Stimulated activated CD8-positive, alpha-beta memory T cell treated with anti-CD3 and anti-CD28 coated beads, Interleukin-12 subunit alpha, Interleukin-12 subunit beta, amount 100 ng/mL, for 24 hours (primary cell): Measurements from ENCODE around the gene THOC2.
"Not testable (repeated sequence)": the region's sequence is repeated elsewhere in the genome, so short reads cannot be mapped to it uniquely, and the experiment has no call there.

ENCODE experiments used
- DNase-seq: peaks from one replicate; pipeline ENCODE4 v3.0.0-alpha.2; 2020; ENCODE audit errors: extremely low read depth

Gene THOC2

DNA sequence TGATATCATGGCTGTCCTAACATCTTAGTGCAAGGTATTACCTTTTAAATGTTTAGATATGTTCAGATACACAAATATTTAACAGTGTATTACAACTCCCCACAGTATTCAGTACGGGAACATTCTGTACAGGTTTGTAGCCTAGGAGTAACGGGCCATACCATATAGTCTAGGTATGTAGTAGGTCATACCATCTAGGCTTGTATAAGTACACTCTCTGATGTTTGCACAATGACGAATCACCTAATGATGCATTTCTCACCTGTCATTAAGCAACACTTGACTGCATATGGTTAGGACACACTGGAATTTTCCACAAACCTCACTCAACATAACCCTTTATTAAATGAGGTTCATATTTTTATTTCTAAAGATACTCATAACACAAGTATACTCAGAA is 67.7 kb downstream of the THOC2 start:
- DNase-seq, result no peak

DNA sequence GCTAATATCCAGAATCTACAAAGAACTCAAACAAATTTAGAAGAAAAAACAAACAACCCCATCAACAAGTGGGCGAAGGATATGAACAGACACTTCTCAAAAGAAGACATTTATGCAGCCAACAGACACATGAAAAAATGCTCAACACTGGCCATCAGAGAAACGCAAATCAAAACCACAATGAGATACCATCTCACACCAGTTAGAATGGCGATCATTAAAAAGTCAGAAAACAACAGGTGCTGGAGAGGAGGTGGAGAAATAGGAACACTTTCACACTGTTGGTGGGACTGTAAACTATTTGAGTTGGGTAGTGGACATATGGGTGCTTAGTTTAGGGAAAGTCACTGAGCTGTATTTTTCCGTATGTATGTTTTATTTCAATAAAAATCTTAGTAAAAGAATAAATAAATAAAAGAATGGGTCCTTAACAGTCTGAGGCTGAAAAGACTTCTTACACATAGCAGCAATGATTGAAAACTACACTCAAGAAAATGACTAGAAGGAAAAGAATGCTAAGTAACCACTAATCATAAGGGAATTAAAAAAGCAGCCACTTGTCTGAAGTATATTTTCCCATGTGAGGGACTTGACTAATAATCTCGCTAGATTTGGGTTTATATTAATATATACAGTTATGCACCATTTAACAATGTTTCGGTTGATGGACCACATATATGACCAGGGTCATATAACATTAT is 68.2 kb downstream of the THOC2 start:
- DNase-seq, result not testable (repeated sequence)

DNA sequence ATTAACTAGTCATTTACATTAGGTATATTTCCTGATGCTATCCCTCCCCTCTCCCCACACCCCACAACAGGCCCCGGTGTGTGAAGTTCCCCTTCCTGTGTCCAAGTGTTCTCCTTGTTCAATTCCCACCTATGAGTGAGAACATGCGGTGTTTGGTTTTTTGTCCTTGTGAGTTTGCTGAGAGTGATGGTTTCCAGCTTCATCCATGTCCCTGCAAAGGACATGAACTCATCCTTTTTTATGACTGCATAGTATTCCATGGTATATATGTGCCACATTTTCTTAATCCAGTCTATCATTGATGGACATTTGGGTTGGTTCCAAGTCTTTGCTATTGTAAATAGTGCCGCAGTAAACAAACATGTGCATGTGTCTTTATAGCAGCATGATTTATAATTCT is 69.1 kb downstream of the THOC2 start:
- not testable (repeated sequence) for DNase-seq

DNA sequence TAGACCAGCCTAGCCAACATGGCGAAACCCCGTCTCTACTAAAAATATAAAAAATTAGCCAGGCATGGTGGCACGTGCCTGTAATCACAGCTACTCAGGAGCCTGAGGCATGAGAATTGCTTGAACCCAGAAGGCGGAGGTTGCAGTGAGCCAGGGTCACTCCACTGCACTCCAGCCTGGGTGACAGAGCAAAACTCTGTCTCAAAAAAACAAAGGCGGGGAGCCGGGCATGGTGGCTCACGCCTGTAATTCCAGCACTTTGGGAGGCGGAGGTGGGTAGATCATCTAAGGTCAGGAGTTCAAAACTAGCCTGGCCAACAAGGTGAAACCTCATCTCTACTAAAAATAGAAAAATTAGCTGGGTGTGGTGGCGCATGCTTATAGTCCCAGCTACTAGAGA is 76.3 kb downstream of the THOC2 start:
- DNase-seq, result not testable (repeated sequence)

DNA sequence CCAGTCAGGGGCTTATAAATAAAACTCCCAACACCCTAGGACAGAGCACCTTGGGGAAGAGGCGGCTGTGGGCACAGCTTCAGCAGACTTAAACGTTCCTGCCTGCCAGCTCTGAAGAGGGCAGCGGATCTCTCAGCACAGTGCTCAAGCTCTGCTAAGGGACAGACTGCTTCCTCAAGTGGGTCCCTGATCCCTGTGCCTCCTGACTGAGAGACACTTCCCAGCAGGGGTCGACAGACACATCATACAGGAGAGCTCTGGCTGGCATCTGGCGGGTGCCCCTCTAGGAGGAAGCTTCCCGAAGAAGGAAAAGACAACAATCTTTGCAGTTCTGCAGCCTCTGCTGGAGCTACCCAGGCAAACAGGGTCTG is 84.1 kb downstream of the THOC2 start:
- not testable (repeated sequence) for DNase-seq

DNA sequence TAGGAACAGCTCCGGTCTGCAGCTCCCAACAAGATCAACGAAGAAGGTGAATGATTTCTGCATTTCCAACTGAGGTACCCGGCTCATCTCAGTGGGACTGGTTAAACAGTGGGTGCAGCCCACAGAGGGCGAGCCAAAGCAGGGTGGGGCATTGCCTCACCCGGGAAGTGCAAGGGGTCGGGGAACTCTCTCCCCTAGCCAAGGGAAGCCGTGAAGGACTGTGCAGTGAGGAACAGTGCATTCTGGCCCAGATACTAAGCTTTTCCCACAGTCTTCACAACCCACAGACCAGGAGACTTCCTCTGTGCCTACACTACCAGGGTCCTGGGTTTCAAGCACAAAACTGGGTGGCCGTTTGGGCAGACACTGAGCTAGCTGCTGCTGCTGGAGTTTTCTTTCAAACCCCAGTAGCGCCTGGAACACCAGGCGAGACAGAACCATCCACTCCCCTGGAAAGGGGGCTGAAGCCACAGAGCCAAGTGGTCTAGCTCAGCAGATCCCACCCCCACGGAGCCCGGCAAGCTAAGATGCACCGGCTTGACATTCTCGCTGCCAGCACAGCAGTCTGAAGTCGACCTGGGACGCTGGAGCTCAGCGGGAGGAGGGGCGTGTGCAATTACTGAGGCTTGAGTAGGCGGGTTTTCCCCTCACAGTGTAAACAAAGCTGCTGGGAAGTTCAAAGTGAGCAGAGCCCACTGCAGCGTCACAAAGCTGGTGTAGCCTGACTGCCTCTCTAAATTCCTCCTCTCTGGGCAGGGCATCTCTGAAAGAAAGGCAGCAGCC is 84.6 kb downstream of the THOC2 start:
- no peak for DNase-seq

DNA sequence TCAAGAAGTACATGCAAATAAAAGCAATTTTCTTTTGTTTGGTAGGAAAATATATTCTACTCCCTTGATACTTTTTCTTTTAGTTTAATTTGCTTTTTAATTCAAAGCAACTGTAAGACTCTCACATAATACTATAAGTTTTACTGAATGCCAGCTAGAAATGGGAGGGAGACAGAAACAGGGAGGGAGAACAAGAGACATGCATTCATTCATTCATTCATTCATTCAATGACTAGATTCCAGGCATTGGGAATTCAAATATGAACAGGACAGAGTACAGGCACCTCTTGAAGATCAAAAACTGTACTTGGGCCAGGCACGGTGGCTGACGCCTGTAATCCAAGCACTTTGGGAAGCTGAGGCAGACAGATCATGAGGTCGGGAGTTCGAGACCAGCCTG is 85.6 kb downstream of the THOC2 start:
- no peak for DNase-seq

DNA sequence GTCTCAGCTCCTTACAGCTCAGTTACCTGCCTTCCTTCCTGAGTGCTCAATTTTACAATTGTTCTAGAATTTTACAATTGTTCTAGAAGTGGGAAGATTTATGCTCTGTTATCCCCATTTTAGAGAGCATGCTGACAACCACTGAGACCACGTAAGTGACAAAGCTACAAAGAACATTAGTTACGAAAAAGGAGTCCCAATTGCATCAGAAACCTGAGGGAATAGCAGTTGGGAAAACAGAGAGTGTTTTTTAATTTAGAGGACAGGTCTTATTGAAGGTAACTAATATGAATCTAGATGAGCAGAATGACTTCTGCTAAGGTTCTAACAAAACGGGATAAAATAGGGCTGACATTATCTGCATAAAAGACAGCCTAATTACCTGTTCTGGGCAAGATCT is 103.3 kb downstream of the THOC2 start:
- no peak for DNase-seq

DNA sequence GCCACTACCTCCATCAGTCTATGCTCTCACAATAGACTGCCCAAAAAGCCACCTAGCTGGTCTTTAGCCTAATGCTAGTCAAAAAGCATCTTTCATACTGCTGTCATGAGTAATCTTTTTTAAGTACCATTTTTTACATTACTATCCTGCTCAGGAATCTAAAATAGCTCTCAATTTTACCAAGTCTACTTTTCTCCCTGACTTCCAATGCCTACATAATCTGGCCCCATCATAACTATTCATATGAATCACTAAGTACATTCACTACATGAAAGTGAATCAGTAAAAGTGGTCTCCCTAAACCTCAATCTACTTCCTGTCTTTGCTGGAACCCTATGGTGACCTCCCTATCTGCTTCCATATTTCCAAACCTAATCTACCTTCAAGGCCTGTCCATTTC is 105.9 kb downstream of the THOC2 start:
- DNase-seq, result no peak

DNA sequence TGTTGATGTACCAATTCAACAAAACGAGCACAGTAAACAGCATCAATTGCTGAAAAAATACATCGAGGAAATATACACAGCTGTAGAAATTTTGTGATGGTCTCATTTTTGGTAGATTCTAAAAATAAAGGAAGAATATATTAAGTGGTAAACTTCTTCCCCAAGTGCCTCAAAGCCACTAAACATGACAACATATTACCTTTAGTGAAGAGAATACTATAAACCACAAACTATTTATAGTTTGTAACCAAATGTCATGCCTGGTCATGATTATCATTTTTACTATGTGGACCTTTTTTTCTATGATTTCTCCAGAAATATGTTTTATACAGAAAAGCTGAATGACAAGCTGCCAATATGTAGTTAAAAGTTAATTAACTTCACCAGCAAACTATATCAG is 106.9 kb downstream of the THOC2 start:
- DNase-seq, result no peak

DNA sequence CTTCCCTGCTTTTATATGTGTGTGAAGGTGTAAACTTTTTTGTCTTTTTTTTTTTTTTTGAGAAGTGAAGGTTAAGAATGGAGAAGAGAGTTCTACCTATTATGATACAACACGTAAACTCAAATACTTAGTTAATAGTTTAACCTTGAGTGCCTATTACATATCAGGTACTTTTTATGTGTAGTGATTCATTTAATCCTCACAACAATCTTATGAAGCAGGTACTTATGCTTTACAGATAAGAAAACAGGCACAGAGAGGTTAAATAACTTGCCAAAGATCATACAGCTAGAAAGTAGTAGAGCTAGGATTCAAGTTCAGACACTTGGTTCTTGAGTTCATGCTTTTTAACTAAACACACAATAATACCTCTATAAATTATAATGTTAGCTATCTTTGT is 107.4 kb downstream of the THOC2 start:
- no peak for DNase-seq

DNA sequence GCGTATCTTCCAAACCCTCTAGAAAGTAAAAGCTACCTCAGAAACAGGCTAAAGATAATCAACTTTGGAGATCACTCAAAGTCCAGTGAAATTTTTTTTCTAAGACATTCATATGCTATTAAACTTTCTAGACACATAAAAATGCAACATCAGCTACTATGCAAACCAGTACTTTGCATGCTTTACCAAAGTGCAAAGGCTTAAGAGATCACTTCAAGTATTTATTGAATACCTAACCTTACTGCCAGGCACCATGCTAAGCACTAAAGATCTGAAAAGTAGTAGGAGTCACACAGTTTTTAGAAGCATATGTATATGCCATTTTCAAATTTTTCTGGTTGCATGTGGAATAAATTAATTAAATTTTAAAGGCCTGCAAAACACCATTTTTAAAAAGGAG is 115.8 kb downstream of the THOC2 start:
- DNase-seq, result no peak

DNA sequence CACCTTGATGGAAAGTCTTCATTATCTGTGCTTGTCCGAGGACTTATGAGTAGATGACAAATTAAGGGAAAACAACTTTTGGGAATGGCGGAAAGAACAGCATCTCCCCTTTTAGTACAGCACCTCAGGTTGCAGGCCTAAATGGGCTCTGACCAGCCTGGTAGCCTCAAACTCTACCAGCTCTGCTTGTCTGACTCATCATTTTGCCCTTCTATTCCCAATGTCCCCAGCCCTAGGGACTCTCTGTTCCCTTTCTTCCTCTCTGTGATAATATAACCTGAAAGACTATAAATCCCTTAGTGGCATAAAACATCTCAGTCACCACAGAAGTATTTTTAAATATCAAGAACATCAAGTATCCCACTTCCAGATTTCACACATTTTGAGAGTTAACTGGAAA is 121.9 kb downstream of the THOC2 start:
- no peak for DNase-seq

DNA sequence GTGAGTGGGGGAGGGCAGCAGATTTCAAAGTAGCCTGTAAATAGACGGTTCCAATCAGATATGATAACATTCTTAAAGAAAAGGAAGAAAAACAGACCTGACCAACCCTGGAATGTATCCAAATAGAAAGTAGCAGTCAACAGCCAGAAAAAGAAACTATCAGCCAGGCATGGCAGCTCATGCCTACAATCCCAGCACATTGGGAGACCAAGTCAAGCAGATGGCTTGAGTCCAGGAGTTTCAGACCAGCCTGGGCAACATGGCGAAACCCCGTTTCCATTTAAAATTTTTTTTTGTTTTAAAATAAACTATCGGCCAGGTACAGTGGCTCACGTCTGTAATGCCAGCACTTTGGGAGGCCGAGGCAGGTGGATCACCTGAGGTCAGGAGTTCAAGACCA is 125.0 kb downstream of the THOC2 start:
- DNase-seq, result no peak

DNA sequence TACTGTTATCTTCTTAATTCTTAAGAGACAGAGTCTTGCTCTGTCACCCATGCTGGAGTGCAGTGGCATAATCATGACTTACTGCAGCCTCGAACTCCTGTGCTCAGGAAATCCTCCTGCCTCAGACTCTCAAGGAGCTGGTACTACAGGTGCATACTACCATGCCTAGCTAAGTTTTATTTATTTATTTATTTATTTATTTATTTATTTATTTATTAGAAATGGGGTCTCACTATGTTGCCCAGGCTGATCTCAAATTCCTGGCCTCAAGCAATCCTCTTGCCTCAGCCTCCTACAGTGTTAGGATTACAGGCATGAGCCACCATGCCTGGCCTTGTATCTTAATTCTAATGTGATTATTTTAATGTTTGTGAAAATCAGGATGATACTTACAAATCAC is 125.6 kb downstream of the THOC2 start:
- DNase-seq, result no peak

DNA sequence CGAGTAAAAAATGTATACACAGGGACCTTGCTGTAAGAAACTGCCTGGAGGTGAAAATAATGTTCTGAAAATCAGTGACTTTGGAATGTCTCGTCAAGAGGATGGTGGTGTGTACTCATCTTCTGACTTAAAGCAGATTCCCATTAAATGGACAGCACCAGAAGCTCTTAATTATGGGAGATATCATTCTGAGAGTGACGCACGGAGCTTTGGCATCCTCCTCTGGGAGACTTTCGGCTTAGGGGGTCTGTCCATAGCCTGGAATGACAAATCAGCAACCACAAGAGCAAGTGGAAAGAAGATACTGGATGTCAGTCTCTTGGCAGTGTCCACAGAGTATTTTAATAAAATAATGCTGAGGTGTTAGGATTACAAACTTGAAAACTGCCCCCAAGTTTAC is 129.4 kb downstream of the THOC2 start:
- no peak for DNase-seq

DNA sequence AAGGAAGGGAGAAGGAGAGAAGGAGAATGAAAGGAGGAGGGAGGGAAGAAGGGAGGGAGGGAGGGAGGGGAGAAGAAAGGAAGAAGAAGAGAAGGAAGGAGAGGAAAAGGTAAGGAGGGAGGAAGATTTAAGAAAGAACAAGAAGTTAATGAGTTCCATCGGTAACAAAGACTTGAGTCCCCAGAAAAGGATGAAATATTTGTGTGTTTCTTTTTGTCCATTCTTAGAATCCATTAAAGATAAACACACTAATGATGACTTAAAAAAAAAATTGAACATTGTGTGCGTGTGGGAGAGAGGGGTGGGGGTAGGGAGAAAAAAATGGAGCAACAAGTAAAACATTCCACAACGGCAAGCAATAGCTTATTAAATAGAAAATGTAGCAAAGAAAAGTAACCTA is 131.4 kb downstream of the THOC2 start:
- DNase-seq, result no peak

DNA sequence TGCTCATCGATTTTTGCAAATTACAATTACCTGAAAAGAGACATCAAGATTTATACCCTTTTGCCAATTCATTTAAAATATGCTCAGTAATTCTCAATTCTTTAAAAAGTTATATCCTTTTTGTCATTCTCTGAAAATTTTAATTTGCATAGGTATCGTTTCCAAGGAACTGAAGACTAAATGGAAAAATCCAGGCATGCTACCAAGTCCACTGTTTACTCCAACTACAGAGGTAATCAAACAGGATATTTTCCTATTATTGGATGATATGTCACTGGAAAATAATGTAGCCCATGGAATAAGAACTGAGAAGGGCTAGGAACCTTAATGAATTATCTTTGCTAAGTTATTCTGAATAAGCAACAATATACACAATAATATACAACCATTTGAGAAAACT is 132.7 kb downstream of the THOC2 start:
- DNase-seq, result no peak

DNA sequence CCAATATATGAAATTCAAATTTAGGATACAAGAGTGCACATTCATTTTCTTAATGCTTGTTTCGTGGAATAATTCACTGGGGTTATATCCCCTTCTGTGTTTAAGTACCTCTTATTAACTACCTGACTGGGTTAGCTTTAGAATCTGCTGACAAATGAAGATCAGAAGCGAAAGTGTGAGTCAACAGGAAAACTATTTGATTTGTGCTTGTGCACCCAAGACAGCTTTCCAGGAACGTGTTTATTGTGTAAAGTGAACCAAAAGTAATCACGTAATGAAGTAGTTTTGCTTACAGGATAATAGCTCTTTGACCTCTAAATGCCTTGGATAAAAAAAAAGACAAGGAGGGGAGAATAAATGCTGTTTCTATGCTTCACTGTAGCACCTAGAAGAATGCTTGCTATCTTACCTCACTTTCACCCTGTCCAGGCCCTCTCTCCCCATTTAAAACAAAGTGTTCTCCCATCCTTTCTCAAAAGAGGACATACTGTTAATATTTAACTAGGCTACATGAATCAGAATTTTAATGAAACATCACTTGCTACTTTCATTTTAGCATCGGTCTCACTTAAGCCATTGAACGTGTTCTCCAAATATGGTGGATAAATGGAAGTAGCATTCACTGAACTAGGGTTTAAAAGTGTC is 141.9 kb downstream of the THOC2 start:
- DNase-seq, result no peak

DNA sequence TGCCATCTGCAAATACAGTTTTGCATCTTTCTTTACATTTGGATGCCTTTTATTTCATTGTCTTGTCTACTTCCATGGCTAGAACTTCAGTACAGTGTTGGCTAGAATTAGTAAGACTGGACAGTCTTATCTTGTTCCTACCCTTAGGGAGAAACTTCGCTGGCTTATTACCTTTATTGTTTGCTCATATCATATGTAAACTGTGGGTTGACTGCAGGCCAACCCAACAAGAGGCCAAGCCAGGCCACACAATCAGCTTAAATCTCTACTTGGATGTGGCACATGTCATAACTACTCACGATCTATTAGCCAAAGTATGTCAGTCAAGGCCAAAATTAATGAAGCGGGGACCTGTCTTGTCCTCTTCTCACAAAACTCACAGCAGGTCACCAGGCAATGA is 144.1 kb downstream of the THOC2 start:
- DNase-seq, result no peak

DNA sequence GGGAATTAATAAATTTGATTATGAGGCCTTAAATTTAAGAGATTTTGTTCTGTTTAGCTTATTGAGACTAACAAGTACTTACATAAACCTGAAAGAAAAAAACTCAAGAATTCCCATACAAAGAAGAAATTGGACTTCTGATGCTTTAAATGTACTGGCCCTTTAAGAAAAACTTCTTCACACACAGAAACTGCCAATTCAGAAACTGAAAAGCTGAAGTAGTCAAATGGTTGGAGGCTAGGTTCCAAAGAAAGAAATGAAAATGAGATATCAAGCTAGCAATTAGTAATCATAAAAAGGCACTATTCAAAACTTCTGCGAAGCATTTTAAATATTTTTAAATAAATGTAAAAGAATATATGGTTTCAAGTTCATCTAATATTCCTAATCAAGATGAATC is 151.3 kb downstream of the THOC2 start:
- no peak for DNase-seq

DNA sequence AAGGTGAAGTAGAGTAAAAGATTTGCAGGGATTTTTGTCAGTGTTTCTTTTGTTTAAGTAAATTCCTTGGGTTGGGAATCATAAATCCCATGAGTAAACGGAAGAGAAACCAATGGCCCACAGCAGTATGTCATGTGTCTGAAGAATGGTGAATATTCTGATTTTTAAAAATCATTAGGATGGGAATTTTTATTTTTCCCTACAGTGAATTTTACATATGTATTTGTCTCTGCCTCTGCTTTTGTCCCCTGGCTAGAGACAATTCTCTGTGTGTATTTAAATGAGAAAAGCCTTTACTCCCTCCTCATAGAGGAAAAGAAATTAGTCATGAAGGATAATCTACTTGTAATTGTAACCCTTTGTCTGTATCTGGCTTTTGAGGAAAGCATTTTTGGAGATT is 152.1 kb downstream of the THOC2 start:
- DNase-seq, result no peak

DNA sequence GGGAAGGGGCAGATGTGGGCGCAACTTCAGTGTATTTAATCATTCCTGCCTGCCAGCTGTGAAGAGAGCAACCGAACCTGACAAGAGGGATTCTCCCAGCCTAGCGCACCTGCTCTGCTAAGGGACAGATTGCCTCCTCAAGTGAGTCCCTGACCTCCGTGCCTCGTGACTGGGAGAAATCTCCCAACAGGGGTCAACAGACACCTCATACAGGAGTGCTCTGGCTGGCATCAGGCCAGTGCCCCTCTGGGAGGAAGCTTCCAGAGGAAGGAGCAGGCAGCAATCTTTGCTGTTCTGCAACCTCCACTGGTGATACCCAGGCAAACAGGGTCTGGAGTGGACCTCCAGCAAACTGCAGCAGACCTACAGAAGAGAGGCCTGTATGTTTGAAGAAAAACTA is 158.8 kb downstream of the THOC2 start:
- DNase-seq, result not testable (repeated sequence)
